Mesothelial cell of epicardium (in vitro differentiated cells): ENCODE results near the gene ZPLD1. TPM values are rescaled to one million over a fixed set of nuclear protein-coding genes. Genes with fewer than 3 reads are reported as not detected.

Source experiments
- DNase-seq, 2 experiments: peaks; one replicate each; pipeline ENCODE4 v3.0.0; 2021; ENCODE audit warnings: low spot score in 2 of 2; ENCODE audit not compliant: unreplicated experiment in 2 of 2
- H3K27ac Mint-ChIP-seq: 2 replicates; pipeline ENCODE4 v1.8.0; 2021; ENCODE audit warnings: mixed read lengths
- H3K27me3 Mint-ChIP-seq: 2 replicates; pipeline ENCODE4 v1.8.0; 2021; ENCODE audit warnings: low read depth, mixed read lengths
- H3K36me3 Mint-ChIP-seq: 2 replicates; pipeline ENCODE4 v1.8.0; 2021; ENCODE audit warnings: mixed read lengths
- H3K4me1 Mint-ChIP-seq: 2 replicates; pipeline ENCODE4 v1.8.0; 2021; ENCODE audit warnings: mixed read lengths
- H3K4me3 Mint-ChIP-seq: 2 replicates; pipeline ENCODE4 v1.8.0; 2021; ENCODE audit warnings: mild to moderate bottlenecking, moderate library complexity, mixed read lengths
- H3K9me3 Mint-ChIP-seq: 2 replicates; pipeline ENCODE4 v1.8.0; 2021; ENCODE audit warnings: mixed read lengths
- total RNA-seq: library from RNA; stranded (reverse); gene quantifications from 3 replicates; pipeline ENCODE4 v1.2.1, GENCODE V29; 2021
- TF ChIP-seq, protein P1 (sequence below): fragments of 200-600 bp; sonication (generic); IDR thresholded peaks from one replicate; pipeline ENCODE4 v1.5.0; 2021; ENCODE audit warnings: antibody characterized with exemption; ENCODE audit not compliant: unreplicated experiment

ZPLD1 gene
- total RNA-seq, 1 donor from 2014 or later = 0.07 TPM

DNA sequence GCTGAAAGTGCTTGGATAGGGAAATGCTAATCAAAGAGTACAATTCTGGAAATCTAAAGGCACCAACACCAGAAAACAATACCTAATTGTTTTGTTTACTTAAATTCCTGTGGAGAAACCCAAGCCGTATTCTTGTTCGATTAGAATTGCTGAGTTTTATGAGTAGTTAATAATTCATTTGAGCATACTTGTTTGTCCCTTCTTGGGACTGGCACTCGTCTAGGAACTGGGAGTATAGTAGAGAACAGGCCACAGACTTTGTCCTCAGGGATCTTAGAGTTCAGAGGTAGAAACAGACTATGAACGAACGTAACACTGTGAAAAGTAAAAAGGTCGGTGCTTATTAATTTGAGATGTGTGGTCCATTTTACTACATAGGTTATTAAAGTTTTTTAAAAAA lies 39.4 kb downstream of the ZPLD1 start:
- TF ChIP-seq, protein P1, sequence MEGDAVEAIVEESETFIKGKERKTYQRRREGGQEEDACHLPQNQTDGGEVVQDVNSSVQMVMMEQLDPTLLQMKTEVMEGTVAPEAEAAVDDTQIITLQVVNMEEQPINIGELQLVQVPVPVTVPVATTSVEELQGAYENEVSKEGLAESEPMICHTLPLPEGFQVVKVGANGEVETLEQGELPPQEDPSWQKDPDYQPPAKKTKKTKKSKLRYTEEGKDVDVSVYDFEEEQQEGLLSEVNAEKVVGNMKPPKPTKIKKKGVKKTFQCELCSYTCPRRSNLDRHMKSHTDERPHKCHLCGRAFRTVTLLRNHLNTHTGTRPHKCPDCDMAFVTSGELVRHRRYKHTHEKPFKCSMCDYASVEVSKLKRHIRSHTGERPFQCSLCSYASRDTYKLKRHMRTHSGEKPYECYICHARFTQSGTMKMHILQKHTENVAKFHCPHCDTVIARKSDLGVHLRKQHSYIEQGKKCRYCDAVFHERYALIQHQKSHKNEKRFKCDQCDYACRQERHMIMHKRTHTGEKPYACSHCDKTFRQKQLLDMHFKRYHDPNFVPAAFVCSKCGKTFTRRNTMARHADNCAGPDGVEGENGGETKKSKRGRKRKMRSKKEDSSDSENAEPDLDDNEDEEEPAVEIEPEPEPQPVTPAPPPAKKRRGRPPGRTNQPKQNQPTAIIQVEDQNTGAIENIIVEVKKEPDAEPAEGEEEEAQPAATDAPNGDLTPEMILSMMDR = no peak
- H3K27me3 Mint-ChIP-seq = peaks cover 12% of the 10 kb centered on the region
- peaks cover 4% of the 10 kb centered on the region for H3K9me3 Mint-ChIP-seq
- no peak for DNase-seq
- H3K27ac Mint-ChIP-seq = no peak overlapping the region
- H3K4me3 Mint-ChIP-seq = no peak overlapping the region
- no peaks in the 10 kb centered on the region for H3K36me3 Mint-ChIP-seq
- peaks cover 3% of the 10 kb centered on the region for H3K4me1 Mint-ChIP-seq

DNA sequence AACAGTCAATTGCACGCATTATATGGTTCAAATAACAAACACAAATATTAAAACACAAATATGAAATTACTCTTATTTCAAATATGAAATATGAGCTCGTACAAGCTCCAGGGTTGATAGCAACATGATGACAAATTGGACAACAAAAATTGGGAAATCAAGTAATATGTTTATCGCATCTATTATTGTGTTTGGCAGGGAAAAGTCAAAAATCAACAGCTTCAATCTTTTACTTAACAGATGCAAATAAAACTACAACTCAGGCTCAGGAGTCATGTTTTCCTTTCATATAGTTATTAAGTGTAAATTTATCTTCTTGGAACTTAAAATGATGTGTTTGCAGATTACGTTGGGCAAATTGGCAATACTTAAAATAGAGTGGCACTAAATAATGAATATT lies 41.4 kb downstream of the ZPLD1 start:
- Mint-ChIP-seq H3K27me3 (peaks cover 16% of the 10 kb centered on the region), H3K9me3 (peaks cover 2% of the 10 kb centered on the region), H3K36me3 (no peaks in the 10 kb centered on the region), H3K4me1 (peaks cover 2% of the 10 kb centered on the region), H3K4me3 (no peak overlapping the region), H3K27ac (no peak overlapping the region)
- no peak for DNase-seq
- TF ChIP-seq, protein P1 = no peak

DNA sequence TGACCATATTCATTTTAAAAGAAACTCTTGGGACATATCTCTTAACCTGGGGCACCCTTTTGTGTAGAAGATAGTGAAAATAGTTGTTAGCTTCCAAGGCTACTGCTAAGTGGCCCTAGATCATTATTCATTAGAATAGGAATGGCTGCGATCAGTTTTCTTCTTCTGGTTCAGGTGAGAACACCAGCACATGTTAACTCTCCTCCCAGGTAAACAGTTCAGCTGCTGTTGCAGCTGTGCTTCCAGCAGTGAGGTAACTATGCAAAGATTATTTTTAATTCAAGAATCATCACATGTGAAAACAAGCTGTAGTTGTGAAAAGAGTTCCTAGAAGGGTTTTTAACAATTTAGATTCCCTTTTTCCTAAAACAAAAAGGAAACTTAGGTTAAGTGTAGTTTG lies 43.3 kb downstream of the ZPLD1 start:
- TF ChIP-seq, protein P1 = no peak
- no peak for DNase-seq
- no peak overlapping the region for H3K4me3 Mint-ChIP-seq
- H3K9me3 Mint-ChIP-seq = no peaks in the 10 kb centered on the region
- H3K36me3 Mint-ChIP-seq = no peaks in the 10 kb centered on the region
- peaks cover 16% of the 10 kb centered on the region for H3K27me3 Mint-ChIP-seq
- H3K27ac Mint-ChIP-seq = no peak overlapping the region
- H3K4me1 Mint-ChIP-seq = no peaks in the 10 kb centered on the region

DNA sequence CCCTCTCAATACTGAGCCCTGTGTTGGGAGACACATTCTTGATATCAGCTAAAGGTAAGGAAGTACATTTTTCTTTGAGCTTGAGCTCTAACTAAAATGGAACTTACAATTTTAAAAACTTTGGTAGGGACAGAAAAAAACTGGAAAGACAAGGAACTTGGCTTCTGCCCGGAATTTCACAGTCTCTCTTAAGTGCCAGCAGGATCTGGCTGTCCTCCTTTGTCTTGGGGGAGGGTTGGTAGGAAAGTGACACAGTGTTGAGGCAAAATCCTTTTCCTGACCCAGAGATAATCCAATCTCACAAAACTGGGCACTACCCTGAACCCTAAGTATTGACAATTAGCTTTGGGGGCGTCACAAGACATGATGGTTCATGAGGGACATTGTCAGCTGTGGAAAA lies 45.3 kb downstream of the ZPLD1 start:
- Mint-ChIP-seq H3K27me3 (peaks cover 16% of the 10 kb centered on the region), H3K4me1 (no peaks in the 10 kb centered on the region), H3K4me3 (no peak overlapping the region), H3K36me3 (no peaks in the 10 kb centered on the region), H3K27ac (no peak overlapping the region), H3K9me3 (no peaks in the 10 kb centered on the region)
- no peak for DNase-seq
- TF ChIP-seq, protein P1 = no peak

DNA sequence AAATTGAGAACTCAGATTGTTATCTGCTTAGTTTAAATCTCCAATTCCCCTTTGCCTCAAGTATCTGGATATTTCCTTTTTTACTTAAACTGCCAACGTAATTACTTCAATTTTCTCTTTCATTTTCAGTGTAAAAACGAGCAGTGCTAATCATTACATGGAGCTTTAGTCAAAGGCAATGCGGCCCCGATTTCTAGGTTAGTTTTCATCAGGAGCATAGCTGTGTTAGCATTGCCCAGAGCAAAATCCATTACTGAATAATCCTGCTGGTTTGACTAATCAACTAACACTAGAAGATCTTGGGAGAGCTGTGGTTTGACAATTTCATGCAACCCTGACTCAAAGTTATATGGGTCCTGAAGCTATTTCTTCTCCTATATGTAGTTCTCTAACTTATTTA lies 46.2 kb downstream of the ZPLD1 start:
- Mint-ChIP-seq H3K9me3 (no peaks in the 10 kb centered on the region), H3K27ac (no peak overlapping the region), H3K27me3 (peaks cover 20% of the 10 kb centered on the region)

More for the DNA sequence above, 46.2 kb downstream of the ZPLD1 start:
- DNase-seq = no peak
- H3K36me3 Mint-ChIP-seq = no peaks in the 10 kb centered on the region
- TF ChIP-seq, protein P1 = no peak
- H3K4me3 Mint-ChIP-seq = no peak overlapping the region
- H3K4me1 Mint-ChIP-seq = no peaks in the 10 kb centered on the region
